HG02840 (cell line): Measurements from ENCODE around the gene ACER2.
A peak's percentile ranks its signal among the peaks of the same experiment; 100 is the strongest.

Experiments used
- ATAC-seq: cut with Tn5 transposase; IDR thresholded peaks from one replicate; pipeline ENCODE4 v1.9.1; 2021; ENCODE audit warnings: mild to moderate bottlenecking, moderate library complexity, moderate number of reproducible peaks; ENCODE audit not compliant: unreplicated experiment, low FRiP score

Gene ACER2

DNA sequence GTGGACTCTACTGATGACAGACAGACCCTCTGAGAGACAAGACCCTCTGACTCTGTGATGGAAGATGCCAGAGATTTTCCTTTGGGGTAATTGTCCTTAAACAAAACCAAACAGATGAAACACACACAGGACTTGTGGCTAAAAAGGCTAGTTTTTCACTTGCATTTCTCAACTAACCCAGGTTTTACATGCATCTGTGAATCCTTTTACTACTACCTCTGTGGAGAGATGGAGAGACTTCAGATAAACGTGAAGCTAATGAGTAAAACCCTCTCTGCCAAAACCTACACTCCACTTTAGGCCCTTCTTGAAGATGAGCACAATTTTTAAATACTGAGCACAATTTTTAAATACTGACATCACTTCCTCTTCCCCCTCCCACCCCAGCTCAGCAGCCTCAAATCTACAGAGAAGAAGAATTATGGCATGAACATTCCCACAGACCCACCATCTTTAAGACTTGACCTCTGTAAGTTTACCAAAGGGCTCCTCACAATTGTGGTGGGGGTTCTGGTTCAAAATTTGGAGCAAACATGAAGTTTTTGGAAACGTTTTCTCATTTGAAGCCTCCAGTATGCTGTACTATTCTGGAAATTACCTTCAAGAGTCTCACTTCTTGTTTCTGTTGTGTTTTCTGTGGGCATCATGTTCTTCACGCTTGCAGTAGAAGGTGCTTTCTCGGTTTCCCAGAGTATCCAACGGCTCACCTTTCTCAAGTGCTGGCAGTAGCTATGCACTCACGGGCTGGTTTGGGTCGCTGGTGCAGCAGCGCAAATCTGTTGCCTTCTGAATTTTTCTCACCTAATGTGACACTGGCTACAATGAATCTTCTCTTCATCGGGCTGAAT, 42.7 kb downstream of the ACER2 start:
- ATAC-seq: peak; percentile 86

DNA sequence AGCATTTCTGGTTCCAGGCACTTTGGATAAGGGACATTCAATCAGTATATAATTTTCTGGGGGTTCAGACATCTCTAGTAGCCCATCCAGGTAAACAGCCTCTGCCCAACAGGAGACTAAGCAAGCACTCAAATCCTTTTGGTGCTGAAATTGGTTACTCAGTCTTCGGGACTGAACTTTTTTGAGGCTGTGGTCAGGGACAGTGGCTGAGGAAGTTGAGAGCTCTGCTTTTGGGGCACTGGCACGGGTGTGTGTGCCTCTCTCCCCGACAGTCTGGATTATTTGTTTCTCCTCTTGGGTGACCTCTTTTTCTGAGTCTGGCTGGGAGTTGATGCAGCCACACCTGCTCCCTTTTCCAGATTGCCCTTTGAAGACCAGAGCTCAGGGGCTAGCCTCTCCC, 47.6 kb downstream of the ACER2 start:
- no peak for ATAC-seq

DNA sequence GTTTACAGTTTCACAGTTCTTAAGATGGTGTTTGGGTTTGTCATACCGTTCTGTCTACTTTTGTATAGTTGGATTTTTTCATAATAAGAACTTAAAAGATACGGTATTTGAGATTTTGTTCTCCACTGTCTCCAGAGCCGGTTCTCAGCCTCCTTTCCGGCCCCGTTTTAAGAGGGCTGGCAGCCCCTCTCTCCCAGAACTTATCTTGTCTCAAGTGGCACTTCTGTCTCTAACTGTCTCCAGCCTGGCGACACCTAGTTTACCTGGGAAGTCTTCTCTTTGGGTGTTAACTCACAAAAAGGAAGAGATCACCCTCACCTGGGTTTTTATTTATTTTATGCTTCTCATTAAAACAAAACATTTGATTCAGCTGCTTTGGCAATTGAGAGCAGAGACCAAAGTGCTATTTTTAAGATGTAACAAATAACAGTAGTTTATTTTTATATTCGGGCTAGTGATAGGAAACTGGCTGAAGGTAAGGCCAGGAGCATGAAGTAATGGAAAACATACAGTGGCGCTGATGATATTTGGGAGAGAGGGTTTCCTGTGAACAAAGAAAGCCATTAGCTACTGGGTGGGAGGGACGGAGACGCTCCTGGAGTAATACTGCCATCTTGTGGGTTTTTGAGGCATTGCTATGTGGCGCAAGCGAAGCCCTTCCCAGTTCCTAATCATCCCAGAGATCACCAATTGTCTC, 48.3 kb downstream of the ACER2 start:
- peak; percentile 76 for ATAC-seq

DNA sequence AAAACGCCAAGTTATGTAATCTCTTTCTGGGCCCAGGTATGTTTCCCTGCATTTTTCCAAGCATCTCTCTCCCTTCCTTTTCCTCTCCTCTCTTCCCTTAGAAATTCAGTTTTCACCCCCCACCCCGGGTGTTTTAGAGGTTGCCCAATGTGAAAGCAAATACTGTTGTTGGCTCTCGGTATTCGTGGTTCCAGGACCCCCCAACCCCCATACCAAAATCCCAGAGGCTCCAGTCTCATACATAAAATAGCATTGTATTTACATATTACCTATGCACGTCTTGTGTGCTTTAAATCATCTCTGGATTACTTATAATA, 48.8 kb downstream of the ACER2 start:
- peak; percentile 11 for ATAC-seq

DNA sequence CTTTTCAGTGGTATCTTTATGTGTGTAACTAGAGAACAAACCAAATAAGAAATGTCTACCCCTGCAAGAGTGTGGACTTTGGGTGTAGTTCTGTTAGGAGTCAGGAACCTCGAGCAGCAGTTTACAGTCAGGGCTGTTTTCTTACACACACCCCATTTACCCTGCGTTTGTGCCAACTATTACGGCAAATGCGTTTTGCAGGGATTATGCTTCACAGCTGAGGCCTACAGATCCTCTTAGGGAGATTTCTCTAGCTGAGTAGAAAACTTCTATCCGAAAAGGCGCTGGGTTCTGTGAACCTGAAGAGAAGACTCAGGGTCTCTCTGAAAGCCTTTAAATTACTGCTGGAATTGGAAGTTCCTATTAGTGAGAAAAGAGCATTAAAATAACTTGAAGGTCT, 51.4 kb downstream of the ACER2 start:
- no peak for ATAC-seq

DNA sequence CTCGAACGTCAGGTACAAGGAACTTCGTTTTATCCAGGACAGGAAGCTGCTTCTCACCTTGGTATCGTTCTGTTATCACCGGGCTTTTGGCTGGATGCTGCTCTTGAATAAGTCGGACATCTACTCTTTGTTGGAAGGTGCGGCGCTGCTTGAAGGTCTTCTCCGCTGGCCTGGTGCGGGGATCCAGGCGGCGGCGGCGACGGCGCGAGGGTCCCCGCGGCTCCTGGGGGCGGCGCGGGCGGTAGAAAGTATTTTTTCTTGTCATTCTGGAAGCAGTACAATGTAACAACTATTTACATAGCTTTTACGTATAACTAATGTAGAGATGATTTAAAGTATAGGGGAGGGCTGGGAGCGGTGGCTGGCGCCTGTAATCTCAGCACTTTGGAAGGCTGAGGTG, 52.3 kb downstream of the ACER2 start:
- no peak for ATAC-seq

DNA sequence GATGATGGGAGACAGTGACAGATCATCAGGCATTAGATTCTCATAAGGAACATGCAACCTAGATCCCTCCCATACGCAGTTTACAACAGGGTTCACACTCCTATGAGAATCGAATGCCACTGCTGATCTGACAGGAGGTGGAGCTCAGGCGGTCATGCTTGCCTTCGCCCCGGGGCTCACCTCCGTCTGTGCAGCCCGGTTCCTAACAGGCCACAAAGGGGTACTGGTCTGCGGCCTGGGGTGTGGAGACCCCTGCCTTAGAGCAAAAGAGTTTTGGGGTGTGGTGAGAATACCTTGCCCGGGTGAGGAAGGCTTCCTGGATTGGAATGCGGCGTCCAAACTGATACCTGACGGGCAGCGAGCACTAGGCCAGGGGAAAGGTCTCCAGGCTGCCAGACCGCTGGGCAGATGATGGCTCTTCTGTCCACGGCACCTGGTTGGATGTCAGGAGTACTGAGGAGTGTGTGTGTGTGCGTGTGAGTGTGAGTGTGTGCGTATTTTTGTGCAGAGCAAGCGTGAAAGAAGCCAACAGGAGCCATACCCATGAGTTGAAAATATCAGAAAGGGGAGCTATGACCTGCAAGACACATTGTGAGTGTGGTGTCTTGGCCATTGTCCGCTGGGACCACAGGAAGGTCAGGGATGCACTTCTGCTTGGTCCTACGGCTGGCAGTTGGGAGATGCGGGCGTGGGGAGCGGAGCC, 55.4 kb downstream of the ACER2 start:
- ATAC-seq: peak; percentile 10

DNA sequence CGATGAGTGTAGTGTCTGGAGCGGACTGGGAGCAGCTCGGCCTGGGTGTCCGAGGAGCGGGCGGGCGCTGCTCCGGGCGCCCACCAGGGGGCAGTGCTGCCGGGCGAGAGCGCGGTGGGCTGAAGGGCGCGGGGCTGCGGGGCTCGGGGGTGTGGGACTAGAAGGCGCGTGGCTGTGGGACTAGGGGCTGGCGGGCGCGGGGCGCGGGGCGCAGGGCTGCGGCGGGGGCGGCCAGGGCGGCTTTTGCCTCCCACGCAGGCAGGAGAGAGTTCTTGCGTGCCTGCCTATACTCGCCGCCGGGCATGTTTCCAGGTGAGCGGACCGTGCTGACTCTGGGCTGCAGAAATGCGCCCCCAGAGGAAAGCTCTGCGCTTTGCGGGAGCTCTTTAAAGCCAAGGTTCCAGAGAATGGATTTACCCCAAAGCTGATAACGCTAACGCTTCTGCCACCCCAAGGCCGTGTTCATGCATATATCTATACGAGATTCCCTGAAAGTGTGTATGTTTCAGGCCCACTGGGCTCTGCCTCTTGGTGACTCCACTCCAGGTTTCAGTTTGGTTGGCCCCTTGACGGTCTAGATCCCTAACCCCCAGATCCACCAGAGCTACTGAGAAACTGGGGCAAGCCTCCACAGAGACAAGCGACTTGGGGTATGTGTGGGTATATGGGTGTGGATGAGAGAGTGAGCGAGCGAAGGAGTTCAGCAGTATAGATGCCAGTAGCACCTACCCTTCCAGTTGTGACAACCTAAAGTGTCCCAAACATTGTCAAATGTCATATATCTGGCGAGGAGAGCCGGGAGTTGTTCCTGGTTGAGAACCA, 56.2 kb downstream of the ACER2 start:
- peak; percentile 89 for ATAC-seq

DNA sequence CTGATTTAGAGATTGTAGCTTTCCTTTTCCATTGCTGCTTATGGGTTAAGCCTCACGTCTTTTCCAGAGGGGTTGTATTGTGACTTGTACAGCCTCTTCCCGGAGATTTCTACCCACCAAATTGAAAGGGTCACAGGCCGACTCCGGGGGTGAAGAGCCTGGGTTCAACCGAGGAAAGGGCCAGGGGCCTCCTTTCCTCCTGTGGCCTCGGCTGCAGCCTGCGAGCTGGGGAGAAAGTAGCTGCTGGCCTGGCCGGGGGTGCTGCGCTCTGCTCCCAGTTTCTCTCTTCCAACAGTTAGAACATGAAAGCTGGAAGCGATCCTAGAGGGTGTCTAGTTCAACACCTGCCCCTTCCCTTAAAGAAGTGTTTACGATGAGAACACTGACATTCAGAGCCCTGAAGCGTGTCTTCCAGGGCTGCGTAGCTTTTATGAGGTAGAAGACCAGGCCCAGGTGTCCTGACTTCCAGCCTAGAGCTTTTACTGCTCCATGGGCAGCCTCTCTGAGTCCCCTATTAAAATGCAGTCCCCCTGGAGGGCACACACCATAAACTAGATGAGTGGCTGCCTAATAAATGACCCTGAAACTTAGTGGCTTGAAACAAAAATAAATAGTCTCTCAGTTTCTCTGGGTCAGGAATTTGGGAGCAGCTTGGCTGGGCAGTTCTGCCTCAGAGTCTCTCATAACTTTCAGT, 56.9 kb downstream of the ACER2 start:
- no peak for ATAC-seq

DNA sequence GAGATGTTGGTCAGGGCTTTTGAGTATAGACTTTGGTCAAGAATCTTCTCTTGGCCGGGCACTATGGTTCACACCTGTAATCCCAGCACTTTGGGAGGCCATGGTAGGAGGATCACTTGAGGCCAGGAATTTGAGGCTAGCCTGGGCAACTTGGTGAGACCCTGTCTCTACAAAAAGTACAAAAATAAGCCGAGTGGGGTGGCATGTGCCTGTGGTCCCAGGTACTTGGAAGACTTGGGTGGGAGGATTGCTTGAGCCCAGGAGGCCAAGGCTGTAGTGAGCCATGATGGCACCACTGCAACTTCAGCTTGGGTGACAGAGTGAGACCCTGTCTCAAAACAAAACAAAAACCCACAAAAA, 57.5 kb downstream of the ACER2 start:
- no peak for ATAC-seq

DNA sequence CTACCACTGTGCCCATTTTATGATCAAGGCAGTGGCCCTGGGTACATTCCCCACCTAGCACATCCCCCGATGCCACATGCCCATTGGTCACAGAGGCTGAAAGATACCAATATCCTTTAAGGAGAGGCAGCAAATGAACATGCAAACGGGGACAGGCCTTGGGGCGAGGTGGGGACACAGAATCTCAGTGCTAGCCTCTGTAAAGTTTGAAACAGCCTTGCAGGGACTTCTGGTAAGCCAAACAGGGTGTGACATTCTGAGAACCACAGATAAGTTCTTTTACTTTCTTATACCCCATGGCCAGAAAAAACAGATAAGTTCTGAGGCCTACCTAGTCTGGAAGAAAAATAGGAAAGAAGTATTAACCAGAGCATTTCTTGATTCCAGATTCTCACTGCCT, 60.5 kb downstream of the ACER2 start:
- no peak for ATAC-seq

DNA sequence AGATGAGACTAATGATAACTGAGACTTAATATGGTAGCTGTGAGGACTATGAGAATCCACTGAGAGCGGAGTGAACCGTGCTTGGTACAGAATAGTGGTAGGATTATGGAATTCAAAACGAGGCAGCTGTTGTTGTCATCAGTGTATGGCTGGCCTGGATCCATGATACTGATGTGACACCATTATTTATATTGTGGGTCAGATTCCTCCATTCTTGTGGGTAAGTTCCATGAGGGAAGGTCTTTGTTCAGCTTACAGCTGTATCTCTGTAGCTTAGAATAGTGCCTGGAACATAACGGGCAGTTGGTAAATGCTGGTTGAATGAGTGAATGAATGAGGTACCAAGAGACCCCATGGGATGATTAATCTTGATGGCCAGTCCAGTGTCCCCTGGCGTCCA, 61.8 kb downstream of the ACER2 start:
- no peak for ATAC-seq

DNA sequence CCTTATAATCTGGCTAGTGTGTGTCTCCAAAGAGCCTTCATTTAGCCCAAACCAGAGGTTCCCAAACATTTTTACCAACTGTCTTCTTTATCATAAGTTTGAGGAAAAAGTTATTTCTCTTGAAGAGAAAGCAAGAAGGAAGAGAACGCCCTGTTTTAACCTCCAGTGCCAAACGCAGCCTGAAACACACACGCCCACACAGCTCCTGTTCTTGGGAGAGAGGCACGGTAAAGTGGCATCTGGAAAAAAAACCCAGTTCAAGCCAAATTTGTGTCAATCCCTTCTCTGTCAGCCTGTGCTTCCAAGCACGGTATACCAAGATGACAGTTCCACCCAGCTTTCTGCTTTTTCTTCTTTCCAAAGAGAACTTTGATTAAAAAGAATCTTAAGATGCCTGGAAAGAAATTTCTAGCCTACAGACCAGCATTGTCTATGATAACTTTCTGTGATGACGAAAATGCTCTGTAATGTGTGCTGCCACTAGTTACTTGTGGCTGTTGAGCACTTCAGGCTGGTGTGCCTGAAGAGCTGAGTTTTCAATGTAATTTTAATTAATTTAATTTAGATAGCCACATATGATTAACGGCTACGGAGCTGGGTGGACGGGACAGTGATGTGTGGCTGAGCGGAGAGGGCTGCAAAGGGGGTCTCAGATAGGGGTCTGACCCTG, 62.3 kb downstream of the ACER2 start:
- no peak for ATAC-seq

DNA sequence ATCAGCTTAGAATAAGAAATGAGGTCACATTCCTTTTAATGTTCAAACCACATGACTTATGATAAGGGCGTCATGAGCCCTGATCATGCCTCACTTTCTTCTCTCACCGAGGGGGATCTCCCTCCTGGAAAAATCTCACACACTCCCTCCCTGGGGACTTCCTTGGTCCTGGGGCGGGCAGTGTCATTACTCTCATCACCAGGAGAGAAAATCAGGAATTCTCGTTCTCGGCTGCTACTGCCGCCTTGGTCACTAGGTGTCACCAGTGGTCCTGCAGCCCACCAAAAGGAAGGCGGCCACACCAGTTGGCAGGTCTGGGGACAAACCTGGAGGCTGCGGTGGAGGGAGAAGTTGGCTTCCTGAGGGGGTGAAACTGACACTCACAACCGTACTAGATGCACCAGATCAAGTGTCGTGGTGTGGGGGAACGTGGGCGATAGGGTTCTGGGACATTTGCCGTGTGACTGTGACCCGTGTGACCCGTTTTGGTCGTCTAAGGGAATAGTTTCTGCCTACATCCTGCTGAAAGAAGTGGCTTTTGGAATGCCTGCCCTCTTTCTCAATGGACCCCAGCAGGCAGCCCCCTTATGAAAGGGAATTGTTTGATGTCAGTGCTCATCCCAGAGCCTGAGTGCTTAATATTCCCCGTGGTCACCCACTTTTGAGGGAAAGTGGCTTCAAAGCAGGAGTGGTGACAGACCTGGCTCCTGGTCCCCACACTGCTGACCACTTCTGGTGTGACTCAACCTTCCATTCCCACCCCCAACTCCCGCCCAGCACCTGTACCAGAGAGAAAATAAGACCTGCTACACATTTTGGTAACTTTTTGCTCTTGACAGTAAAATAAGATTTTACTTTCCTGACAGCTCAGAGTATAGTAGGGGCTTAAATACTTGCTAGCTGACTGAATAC, 63.2 kb downstream of the ACER2 start:
- ATAC-seq: peak; percentile 74

DNA sequence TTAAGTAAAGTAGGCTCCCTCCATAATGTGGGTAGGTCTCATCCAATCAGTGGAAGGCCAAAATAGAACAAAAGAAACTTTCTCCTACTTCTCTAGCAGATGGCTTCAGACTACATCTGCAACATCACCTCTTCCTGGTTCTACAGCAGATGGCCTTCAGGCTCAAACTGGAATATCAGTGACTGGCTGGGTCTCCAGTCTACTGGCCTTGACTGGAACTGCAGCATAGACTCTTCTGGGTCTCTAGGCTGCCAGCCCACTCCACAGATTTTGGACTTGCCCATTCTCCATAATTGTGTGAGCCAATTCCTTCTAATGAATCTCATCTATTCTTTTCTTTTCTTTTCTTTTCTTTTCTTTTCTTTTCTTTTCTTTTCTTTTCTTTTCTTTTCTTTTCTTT, 64.8 kb downstream of the ACER2 start:
- no peak for ATAC-seq

DNA sequence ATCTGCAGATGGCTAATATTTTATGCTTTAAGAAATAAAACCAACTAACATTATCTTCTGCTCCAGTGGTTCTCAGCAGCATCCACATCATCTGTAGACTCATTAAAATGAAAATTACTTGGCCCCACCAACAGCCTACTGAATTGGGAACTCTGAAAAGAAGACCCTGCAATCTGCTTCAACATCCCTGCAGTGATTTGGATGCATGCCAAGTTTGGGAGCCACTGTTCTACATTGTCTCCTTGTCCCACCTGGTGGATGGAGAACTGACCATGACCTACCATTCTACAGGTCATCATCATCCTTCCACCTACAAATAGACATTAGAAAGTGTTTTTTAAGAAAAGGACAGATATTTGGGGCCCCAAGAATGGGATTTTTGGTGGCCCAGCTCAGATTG, 71.1 kb downstream of the ACER2 start:
- ATAC-seq: no peak

DNA sequence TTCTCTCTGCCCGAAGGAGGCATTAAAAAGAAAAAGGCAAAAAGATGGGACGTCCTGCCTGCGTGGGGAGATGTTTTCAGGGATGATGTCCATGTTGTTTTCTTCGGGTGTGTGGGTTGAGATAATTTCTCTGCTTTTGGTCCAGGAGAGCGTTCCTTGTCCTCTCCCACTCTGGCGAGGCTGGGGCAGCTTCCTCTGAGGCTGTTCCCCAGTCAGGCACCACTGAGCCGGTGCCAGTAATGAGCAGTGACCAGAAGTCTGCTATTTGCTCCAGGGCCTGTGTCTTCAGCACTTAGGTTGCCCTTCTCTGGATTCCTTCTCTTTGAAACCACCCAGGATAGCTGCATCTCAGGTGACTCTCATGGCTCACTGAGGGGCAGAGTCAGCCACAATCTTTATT, 71.5 kb downstream of the ACER2 start:
- no peak for ATAC-seq

DNA sequence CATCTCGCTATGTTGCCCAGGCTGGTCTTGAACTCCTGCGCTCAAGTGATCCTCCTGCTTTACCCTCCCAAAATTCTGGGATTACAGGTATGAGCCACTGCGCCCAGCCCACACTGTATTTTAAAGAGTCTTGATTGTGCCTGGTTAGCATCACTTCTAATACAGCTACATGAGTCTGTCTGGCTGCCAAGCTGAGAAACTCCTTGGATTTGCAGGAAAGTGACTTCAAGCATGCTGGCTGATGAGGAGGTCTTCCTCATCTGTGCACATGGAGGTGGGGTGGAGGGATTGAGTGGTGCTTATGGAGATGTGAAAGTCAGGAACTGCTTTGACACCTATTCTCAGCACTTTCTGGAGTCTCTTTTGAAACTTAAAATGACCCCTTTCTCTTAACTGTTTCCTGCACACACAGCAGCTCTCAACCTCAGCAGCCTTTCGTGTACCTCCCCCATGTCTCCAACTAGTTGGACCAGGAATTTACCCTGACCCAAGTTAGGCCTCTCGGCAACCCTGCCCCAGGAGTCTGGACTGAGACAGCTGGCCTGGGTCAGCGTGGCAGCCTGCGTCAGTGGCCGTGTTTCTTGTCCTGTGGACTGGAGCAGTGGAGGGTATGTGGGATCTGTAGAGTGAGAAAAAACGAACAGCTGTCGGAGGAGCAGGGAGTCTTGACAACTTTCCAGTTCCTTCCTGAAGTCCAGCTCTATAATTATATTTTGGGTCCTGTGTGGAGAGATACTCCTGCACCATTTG, 72.5 kb downstream of the ACER2 start:
- no peak for ATAC-seq
